Neural cell (in vitro differentiated cells): Measurements from ENCODE around the gene SNPH. TPM values are rescaled to one million over a fixed set of nuclear protein-coding genes. Genes with fewer than 3 reads are reported as not detected.

Experiments used
- H2AFZ ChIP-seq: fragments of 200-600, 300-800 bp; sonication (generic), shearing (Covaris generic); 2 replicates; pipeline ENCODE4 v1.6.0; 2014; ENCODE audit warnings: low read depth, mild to moderate bottlenecking, antibody characterized with exemption, low read length, moderate library complexity
- H3F3A ChIP-seq: fragments of 200-600 bp; shearing (Covaris generic); 2 replicates; pipeline ENCODE4 v1.6.1; 2016; ENCODE audit warnings: mild to moderate bottlenecking, moderate library complexity, mixed read lengths, antibody characterized with exemption, low read length; ENCODE audit not compliant: insufficient read depth, poor library complexity, severe bottlenecking
- H3K27ac ChIP-seq: fragments of 200-600, 300-800 bp; sonication (generic), shearing (Covaris generic); 2 replicates; pipeline ENCODE4 v1.5.1; 2014; ENCODE audit warnings: mild to moderate bottlenecking, low read length, moderate library complexity
- H3K27me3 ChIP-seq: fragments of 300-800, 200-600 bp; sonication (generic), shearing (Covaris generic); 2 replicates; pipeline ENCODE4 v1.6.0; 2014; ENCODE audit warnings: mild to moderate bottlenecking, low read depth, low read length, moderate library complexity; ENCODE audit not compliant: insufficient read depth
- H3K36me3 ChIP-seq: fragments of 300-800, 200-600 bp; sonication (generic), shearing (Covaris generic); 2 replicates; pipeline ENCODE4 v1.5.1; 2014; ENCODE audit warnings: mild to moderate bottlenecking, antibody characterized with exemption, low read length, moderate library complexity; ENCODE audit not compliant: insufficient read depth
- H3K4me2 ChIP-seq: fragments of 300-800, 200-600 bp; sonication (generic), shearing (Covaris generic); 2 replicates; pipeline ENCODE4 v1.6.0; 2014; ENCODE audit warnings: mild to moderate bottlenecking, low read length
- H3K4me3 ChIP-seq: fragments of 300-800, 200-600 bp; sonication (generic), shearing (Covaris generic); 2 replicates; pipeline ENCODE4 v1.5.1; 2014; ENCODE audit warnings: mild to moderate bottlenecking, low read length, moderate library complexity
- H3K79me2 ChIP-seq: fragments of 200-600 bp; shearing (Covaris generic); replicated peaks from 2 replicates; pipeline ENCODE4 v1.6.0; 2014; ENCODE audit warnings: mild to moderate bottlenecking, low read length, moderate library complexity; ENCODE audit not compliant: insufficient read depth
- H3K9ac ChIP-seq: fragments of 300-800, 200-600 bp; sonication (generic), shearing (Covaris generic); 2 replicates; pipeline ENCODE4 v1.6.1; 2016; ENCODE audit warnings: mild to moderate bottlenecking, low read length, mixed read lengths
- H3K9me2 ChIP-seq: fragments of 200-600 bp; shearing (Covaris generic); 2 replicates; pipeline ENCODE4 v1.6.1; 2016; ENCODE audit warnings: mild to moderate bottlenecking, low read length, mixed read lengths; ENCODE audit not compliant: insufficient read depth
- H3K9me3 ChIP-seq: fragments of 200-600, 300-800 bp; sonication (generic), shearing (Covaris generic); 2 replicates; pipeline ENCODE4 v1.6.1; 2016; ENCODE audit warnings: mild to moderate bottlenecking, mixed run types, low read length, moderate library complexity, mixed read lengths
- H4K20me1 ChIP-seq: fragments of 200-600 bp; shearing (Covaris generic); 2 replicates; pipeline ENCODE4 v1.6.1; 2016; ENCODE audit warnings: mild to moderate bottlenecking, mixed run types; ENCODE audit not compliant: insufficient read depth
- EP300 ChIP-seq: fragments of 450-650 bp; conservative IDR thresholded peaks from 2 replicates; pipeline ENCODE4 v1.6.1; 2014; ENCODE audit warnings: antibody characterized with exemption, mild to moderate bottlenecking, moderate library complexity; ENCODE audit not compliant: poor library complexity, severe bottlenecking
- EZH2 ChIP-seq: fragments of 200-600, 300-800 bp; shearing (Covaris generic), sonication (generic); IDR thresholded peaks from 2 replicates; pipeline ENCODE4 v1.6.1; 2014; ENCODE audit warnings: antibody characterized with exemption, low read length, borderline replicate concordance, mild to moderate bottlenecking; ENCODE audit not compliant: insufficient read depth, poor library complexity, severe bottlenecking
- MXI1 ChIP-seq: fragments of 450-650 bp; conservative IDR thresholded peaks from 2 replicates; pipeline ENCODE4 v1.6.1; 2014; ENCODE audit warnings: antibody characterized with exemption, mild to moderate bottlenecking; ENCODE audit not compliant: poor library complexity, severe bottlenecking
- POLR2AphosphoS5 ChIP-seq: IDR thresholded peaks from 2 replicates; pipeline ENCODE4 v1.6.1; 2012
- RAD21 ChIP-seq: fragments of 450-650 bp; conservative IDR thresholded peaks from 2 replicates; pipeline ENCODE4 v1.6.1; 2014; ENCODE audit warnings: antibody characterized with exemption, mild to moderate bottlenecking, moderate library complexity
- SMC3 ChIP-seq: fragments of 450-650 bp; conservative IDR thresholded peaks from 2 replicates; pipeline ENCODE4 v1.6.1; 2014; ENCODE audit warnings: antibody characterized with exemption, mild to moderate bottlenecking, moderate library complexity; ENCODE audit not compliant: poor library complexity
- TAF1 ChIP-seq: IDR thresholded peaks from 2 replicates; pipeline ENCODE4 v1.6.1; 2012; ENCODE audit warnings: low read depth
- polyA plus RNA-seq: library from polyadenylated mRNA; depleted of rRNA; stranded (reverse); fragments of >200 nt; gene quantifications from 2 replicates; pipeline ENCODE4 v1.2.3, GENCODE V29; 2014
- TF ChIP-seq, protein P1 (sequence below): IDR thresholded peaks from 2 replicates; pipeline ENCODE4 v1.6.1; 2012; ENCODE audit warnings: borderline replicate concordance
- TF ChIP-seq, protein P2 (sequence below): fragments of 450-650 bp; IDR thresholded peaks from 2 replicates; pipeline ENCODE4 v1.5.1; 2014; ENCODE audit warnings: antibody characterized with exemption, mild to moderate bottlenecking, moderate library complexity; ENCODE audit not compliant: poor library complexity, severe bottlenecking

The SNPH gene
- polyA plus RNA-seq, 1 donor from 2014 or later, result 25.6 TPM

DNA sequence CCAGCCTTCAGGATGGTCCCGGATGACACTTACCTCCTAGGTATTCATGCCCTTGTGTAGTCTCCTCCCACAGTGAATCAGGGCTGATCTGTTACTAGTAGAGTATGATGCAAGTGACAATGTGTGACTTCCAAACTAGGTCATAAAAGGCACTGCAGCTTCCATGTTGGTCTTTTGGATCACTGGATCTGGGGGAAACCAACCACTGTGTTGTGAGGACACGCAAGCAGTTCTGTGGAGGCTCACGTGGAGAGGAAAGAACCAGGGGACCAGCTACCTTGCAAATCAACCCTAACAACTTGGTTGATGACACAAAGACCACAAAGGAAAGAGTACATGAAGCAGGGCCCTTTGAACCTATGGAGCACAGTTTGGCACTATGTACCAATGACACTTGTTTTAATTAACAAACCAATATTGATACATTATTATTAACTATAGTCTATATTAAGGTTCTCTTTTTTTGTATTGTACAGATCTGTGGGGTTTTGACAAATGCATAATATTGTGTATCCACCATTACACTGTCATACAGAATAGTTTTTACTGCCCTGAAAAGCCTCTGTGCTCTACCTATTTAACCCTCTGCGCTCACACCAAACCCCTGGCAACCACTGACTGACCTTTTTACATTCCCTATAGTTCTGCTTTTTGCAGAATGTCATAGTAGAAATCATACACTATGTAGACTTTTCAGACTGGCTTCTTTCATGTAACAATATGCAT lies 79.1 kb downstream of the SNPH start:
- H2AFZ ChIP-seq, result no peak overlapping the region
- H3K4me3 ChIP-seq, result no peak overlapping the region
- H3K27me3 ChIP-seq, result no peaks in the 10 kb centered on the region
- no peaks in the 10 kb centered on the region for H3K79me2 ChIP-seq
- H3K9me2 ChIP-seq, result no peaks in the 10 kb centered on the region
- no peaks in the 10 kb centered on the region for H3K9me3 ChIP-seq
- H3K9ac ChIP-seq, result no peak overlapping the region
- no peaks in the 10 kb centered on the region for H3K36me3 ChIP-seq
- H3K4me2 ChIP-seq, result no peak overlapping the region
- TF ChIP-seq RAD21 (no peak), SMC3 (no peak), MXI1 (no peak), EZH2 (no peak), TAF1 (no peak), POLR2AphosphoS5 (no peak), EP300 (no peak)
- TF ChIP-seq, protein P1, sequence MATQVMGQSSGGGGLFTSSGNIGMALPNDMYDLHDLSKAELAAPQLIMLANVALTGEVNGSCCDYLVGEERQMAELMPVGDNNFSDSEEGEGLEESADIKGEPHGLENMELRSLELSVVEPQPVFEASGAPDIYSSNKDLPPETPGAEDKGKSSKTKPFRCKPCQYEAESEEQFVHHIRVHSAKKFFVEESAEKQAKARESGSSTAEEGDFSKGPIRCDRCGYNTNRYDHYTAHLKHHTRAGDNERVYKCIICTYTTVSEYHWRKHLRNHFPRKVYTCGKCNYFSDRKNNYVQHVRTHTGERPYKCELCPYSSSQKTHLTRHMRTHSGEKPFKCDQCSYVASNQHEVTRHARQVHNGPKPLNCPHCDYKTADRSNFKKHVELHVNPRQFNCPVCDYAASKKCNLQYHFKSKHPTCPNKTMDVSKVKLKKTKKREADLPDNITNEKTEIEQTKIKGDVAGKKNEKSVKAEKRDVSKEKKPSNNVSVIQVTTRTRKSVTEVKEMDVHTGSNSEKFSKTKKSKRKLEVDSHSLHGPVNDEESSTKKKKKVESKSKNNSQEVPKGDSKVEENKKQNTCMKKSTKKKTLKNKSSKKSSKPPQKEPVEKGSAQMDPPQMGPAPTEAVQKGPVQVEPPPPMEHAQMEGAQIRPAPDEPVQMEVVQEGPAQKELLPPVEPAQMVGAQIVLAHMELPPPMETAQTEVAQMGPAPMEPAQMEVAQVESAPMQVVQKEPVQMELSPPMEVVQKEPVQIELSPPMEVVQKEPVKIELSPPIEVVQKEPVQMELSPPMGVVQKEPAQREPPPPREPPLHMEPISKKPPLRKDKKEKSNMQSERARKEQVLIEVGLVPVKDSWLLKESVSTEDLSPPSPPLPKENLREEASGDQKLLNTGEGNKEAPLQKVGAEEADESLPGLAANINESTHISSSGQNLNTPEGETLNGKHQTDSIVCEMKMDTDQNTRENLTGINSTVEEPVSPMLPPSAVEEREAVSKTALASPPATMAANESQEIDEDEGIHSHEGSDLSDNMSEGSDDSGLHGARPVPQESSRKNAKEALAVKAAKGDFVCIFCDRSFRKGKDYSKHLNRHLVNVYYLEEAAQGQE, result no peak
- TF ChIP-seq, protein P2, sequence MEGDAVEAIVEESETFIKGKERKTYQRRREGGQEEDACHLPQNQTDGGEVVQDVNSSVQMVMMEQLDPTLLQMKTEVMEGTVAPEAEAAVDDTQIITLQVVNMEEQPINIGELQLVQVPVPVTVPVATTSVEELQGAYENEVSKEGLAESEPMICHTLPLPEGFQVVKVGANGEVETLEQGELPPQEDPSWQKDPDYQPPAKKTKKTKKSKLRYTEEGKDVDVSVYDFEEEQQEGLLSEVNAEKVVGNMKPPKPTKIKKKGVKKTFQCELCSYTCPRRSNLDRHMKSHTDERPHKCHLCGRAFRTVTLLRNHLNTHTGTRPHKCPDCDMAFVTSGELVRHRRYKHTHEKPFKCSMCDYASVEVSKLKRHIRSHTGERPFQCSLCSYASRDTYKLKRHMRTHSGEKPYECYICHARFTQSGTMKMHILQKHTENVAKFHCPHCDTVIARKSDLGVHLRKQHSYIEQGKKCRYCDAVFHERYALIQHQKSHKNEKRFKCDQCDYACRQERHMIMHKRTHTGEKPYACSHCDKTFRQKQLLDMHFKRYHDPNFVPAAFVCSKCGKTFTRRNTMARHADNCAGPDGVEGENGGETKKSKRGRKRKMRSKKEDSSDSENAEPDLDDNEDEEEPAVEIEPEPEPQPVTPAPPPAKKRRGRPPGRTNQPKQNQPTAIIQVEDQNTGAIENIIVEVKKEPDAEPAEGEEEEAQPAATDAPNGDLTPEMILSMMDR, result no peak
- no peak overlapping the region for H3K27ac ChIP-seq
- H4K20me1 ChIP-seq, result no peaks in the 10 kb centered on the region
- H3F3A ChIP-seq, result no peaks in the 10 kb centered on the region

DNA sequence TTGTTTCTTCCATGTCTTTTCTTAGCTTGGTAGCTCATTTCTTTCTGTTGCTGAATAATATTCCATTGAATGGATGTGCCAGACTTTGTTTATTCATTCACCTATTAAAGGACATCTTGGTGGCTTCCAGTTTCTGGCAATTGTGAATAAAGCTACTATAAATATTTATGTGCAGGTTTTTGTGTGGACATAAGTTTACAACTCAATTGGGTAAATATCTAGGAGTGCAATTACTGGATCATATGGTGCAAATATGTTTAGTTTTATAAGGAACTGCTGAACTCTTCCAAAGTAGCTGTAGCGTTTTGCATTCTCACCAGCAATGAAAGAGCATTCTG lies 79.6 kb downstream of the SNPH start:
- H3F3A ChIP-seq, result no peaks in the 10 kb centered on the region
- H2AFZ ChIP-seq, result no peak overlapping the region
- no peaks in the 10 kb centered on the region for H3K9me2 ChIP-seq
- no peaks in the 10 kb centered on the region for H3K79me2 ChIP-seq
- TF ChIP-seq EZH2, result no peak
- no peak for TF ChIP-seq MXI1
- TF ChIP-seq, protein P2, result no peak
- no peak for TF ChIP-seq RAD21
- TF ChIP-seq, protein P1, result no peak
- TF ChIP-seq SMC3, result no peak
- TF ChIP-seq EP300, result no peak
- TF ChIP-seq POLR2AphosphoS5, result no peak
- TF ChIP-seq TAF1, result no peak
- H3K27me3 ChIP-seq, result no peaks in the 10 kb centered on the region
- H3K4me3 ChIP-seq, result no peak overlapping the region
- no peaks in the 10 kb centered on the region for H4K20me1 ChIP-seq
- no peak overlapping the region for H3K4me2 ChIP-seq
- no peak overlapping the region for H3K9ac ChIP-seq
- H3K36me3 ChIP-seq, result no peaks in the 10 kb centered on the region
- no peaks in the 10 kb centered on the region for H3K9me3 ChIP-seq
- no peak overlapping the region for H3K27ac ChIP-seq
